GM19240 (cell line): ENCODE measurements around the gene USF2.

Source experiments
- DNase-seq: peaks from one replicate; pipeline ENCODE4 v3.0.0; 2011; ENCODE audit warnings: low spot score; ENCODE audit not compliant: insufficient read length

The USF2 gene

DNA sequence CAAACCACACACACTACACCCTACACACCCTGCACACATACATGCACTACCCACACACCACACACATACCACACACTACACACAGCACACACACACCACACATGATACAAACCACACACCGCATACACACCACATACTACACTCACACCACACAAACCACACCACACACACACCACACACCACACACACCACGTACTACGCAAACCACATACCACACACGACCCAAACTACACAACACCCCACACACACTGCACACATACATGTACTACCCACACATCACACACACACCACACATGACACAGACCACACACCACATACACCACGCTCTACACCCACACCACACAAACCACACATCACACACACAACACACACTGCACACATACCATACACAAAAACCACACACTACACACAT, 29.8 kb downstream of the USF2 start:
- DNase-seq = no peak

DNA sequence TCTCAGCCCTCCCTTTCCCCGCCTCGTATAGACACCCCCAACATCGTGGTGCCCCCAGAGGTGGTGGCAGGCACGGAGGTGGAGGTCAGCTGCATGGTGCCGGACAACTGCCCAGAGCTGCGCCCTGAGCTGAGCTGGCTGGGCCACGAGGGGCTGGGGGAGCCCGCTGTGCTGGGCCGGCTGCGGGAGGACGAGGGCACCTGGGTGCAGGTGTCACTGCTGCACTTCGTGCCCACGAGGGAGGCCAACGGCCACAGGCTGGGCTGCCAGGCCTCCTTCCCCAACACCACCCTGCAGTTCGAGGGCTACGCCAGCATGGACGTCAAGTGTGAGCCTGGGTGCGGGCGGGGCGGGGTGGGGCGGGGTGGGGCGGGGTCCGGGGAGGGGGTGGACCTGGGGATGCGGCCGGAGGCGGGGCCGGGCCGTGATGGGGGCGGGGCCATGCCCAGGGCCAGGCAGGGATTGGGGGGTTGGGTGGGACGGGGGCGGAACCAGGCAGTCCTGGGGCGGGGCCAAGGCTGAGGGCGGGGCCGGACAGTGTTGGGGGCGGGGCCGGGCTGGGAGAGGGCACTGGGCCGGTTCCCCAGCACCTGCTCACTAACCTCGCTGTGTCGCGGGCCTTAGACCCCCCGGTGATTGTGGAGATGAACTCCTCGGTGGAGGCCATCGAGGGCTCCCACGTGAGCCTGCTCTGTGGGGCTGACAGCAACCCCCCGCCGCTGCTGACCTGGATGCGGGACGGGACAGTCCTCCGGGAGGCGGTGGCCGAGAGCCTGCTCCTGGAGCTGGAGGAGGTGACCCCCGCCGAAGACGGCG, 31.0 kb downstream of the USF2 start:
- DNase-seq = no peak

DNA sequence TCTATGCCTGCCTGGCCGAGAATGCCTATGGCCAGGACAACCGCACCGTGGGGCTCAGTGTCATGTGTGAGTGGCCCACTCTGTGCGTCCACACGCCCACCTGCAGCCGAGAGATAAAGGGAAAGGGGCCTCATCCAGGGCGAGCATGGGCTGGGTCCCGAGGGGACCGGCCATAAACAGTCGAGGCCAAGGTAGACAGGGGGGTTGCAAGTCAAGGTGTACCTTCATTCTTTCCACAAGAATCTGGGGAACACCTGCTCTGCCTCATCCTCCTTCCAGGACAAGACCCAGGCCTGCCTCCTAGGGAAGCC, 31.5 kb downstream of the USF2 start:
- DNase-seq = no peak

DNA sequence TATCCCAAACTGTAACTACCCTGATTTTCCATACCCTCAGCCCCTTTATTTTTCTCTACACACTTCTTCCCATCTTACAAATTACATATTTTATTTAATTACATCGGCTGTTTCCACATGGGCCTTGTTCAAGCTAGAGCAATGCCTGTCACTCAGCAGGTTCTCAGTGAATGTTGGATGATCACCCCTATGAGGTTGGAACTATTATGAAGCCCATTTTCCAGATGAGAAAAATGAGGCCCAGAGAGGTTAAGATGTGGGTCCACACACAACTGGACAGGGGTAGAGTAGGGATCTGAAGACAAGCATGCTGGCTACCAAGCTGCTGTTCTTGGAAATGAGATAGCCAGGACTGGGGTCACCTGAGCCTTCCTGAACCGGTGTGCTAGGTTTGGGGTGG, 33.2 kb downstream of the USF2 start:
- no peak for DNase-seq

DNA sequence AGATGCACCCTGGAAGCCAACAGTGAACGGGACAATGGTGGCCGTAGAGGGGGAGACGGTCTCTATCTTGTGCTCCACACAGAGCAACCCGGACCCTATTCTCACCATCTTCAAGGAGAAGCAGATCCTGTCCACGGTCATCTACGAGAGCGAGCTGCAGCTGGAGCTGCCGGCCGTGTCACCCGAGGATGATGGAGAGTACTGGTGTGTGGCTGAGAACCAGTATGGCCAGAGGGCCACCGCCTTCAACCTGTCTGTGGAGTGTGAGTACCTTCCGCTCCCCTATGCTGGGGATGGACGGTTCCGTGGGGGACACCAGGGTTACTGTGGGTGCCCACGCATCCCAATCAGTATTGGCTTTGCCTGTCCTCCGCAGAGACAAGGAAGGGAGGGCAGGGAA, 33.7 kb downstream of the USF2 start:
- DNase-seq = no peak

DNA sequence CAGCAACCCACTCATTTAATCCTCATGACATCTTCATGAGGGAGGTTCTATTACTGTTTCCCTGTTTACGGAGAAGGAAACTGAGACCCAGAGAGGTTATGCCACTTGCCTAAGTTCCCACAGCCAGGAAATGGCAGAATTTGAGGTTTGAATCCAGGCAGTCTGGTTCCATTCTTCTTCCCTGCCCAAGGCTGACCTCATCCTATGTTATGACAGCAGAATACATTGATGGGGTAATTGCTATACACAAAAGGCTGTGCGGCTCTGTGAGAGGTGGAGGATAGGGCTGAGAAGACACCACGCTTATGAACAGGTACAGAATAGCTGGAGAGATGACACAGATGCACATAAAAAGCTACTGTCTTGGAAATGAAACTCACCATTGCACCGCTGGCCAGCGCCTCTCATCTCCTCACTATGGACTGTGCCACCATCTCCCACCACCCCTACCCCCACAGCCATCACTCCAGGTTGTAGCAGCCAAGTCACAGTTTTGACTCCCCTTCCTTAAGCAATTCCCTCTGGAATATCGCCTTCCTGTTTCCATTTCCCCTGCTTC, 34.7 kb downstream of the USF2 start:
- no peak for DNase-seq

DNA sequence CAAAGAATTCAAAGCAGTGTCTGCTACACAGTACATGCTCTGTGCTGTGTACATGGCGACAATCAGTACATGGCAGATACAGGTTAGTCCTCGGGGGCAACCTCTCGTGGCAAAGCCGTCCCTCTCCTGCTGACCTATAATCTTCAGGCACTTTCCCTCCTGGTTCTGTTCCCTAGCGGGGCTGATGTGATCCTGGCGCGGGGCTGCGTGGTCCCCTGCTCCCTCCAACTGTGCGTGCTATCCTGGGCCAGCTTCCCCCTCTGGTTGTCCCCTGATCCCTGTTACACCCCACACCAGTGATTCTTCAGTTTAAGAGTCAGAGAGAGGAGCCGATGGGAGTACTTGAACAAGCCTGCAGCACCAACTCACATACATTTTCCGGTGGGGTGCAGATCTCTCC, 35.3 kb downstream of the USF2 start:
- no peak for DNase-seq

DNA sequence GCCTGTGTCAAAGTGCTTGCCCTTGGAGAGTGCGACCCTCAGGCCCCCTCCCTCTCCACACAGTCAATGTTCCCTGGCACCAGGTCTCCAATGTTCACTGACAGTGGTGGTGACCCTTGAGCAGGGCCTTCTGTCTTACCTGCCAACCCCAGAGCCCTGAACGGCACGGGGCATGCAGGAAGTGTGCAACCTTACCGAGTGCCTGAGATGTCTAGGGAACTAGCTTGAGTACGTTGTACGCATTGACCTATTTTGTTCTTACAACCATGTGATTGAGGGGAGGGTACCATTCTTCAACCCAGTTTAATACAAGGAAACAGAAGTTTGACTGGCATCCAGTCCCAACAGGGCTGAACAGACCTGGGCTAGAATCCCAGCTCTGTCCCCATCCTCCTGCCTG, 36.4 kb downstream of the USF2 start:
- no peak for DNase-seq

DNA sequence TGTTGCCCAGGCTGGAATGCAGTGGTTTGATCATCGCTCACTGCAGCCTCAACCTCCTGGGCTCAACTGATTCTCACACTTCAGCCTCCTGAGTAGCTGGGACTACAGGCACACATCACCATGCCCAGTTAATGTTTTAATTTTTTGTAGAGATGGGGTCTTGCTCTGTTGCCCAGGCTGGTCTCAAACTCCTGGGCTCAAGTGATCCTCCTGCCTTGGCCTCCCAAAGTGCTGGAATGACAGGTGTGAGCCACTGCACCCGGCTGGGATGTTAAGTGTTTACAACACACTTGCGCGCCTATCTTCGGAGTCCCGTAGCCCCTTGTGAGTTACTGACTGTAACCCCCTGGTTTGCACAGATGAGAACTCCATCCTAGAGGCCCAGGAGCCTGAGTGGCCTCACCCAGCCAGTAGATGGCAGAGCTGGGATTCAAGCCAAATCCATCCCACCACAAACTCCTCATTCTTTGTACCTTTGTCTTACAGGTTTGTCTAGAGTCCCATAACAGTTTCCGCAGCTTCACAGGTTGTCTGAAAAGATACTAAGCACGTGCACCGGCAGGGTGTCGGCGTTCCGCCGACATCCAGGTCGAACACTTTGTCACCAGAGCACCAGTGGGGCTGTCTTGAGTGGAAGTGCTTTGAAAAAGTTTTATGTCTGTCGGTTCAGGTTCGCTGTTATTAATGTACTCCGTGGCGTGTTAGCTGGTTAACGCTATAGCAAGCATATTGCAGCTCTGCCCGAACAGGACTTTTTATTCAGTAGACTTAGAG, 37.9 kb downstream of the USF2 start:
- DNase-seq = peak; percentile 55

DNA sequence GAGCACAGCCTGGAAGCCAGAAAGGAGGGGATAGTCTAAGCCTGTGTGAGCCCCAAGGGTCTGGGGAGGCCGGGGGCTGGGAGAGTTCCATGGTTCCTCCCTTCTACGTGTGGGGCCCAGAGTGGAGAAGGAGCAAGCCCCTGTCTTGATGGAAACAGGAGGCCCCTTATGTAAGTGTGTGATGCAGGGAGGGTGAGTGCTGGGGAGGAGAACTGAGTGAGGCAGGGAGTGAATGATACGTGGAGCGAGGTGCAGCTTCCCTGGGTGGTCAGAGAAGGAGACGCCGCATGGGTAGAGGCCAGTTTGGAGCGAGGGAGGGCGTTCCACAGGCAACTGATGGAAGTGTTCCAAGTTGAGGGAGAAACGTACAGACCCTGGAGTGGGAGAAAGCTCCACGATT, 39.2 kb downstream of the USF2 start:
- DNase-seq = no peak

DNA sequence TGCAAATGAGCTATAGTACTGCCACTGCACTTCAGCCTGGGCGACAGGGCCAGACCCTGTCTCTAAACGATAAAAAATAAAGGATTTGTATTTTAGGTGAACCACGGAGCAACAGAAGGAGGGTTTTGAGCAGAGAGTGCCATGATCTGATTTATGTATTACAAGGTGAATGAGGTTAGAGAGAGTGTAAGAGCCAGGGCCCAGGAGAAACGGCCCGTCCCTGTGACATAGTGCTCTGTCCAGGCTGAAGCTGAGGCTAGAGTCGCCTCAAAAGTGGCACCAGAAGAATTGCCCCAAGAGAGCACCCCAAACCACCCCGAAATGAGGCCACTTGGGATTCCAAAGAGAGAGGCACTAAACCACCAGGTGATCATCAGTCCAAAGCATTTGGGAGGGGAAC, 40.1 kb downstream of the USF2 start:
- no peak for DNase-seq

DNA sequence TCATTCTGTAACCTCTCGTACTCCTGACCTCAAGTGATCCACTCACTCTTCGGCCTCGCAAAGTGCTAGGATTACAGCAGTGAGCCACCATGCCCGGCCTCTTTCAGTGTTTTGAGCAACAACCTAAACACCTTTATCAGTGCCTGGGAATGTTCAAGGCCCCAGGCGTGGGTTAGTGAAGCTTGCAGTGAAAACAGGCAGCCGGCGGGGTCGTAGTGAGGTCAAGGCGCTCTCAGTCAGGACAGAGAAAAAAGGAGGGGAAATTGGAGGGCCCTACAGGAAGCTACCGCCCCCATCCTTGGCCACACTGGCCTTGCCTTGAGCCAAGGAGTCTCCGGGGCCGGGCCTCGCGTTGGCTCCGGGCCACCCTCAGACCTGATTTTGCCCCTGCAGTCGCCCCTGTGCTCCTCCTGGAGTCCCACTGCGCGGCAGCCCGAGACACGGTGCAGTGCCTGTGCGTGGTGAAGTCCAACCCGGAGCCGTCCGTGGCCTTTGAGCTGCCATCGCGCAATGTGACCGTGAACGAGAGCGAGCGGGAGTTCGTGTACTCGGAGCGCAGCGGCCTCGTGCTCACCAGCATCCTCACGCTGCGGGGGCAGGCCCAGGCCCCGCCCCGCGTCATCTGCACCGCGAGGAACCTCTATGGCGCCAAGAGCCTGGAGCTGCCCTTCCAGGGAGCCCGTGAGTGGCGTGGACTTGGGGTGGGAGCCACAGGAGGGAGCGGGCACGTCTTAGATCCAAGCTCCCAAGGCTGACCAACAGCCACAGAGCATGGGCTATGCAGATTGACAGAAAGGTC, 40.9 kb downstream of the USF2 start:
- DNase-seq = no peak

DNA sequence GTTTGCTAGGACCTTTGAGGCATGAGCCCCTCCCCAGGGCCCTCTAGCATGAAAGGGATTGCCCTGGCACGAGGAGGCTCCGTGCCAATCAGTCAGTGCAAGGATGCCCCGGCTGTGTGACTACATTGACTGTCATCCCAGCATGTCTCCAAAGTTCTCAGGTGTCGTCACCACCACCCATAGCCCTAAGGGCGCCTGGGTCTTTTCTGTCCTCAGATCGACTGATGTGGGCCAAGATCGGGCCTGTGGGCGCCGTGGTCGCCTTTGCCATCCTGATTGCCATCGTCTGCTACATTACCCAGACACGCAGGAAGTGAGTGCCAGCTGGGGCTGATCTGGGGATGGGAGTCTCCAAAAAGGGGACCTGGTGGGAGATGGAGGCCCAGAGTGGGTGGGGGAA, 41.6 kb downstream of the USF2 start:
- no peak for DNase-seq

DNA sequence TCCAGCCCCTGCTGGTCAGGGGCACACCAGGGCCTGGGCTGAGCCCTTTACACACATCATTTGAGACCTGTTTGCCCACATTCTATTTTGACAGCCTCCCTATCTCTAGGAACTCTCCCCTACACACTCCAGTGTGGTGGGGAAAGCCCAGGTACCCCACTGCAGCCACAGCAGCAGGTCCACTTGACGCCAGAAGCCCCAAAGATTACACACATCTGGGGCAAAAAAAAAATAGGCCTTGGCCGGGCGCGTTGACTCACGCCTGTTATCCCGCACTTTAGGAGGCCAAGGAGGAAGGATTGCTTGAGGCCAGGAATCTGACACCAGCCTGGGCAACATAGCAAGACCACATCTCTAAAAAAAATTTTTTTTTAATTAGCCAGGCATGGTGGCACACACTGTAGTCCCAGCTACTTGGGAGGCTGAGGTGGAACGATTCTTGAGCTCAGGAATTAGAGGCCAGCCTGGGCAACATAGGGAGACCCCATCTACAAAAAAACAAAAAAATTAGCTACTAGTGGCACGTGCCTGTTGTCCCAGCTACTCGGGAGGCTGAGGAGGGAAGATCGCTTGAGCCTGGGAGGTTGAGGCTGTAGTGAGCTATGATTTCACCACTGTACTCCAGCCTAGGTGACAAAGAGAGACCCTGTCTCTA, 42.2 kb downstream of the USF2 start:
- DNase-seq = no peak

DNA sequence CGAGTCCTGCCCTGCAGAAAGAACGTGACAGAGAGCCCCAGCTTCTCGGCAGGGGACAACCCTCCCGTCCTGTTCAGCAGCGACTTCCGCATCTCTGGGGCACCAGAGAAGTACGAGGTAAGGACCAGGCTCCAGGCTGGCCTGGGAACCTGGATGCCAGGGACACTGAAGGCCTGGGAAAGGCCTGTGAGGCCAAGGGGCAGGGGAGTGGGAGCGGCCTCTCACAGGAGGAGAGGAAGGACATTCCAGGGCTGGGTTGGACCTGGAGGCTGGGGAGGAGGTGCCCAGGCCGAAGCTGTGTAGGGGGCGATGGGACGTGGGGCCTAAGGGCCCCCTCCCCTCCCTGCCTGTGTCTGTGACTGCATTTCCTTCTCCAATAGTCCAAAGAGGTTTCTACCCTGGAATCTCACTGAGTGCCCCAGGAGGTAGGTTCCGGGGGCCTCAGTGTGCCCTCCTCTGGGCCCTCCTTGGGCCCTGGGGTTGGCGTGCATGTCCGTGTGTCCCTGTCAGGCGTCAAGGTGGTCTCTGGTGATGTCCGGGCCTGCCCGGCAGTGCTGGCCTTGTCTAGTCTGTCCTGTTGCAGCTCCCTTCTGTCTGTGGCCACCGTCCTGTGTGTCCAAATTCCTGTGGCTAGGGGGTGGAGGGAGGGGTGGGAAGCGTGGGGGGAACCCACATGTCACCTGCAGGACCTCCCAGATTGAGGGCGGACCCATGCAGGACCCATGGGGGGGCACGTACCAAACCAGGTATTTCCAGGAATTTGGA, 43.3 kb downstream of the USF2 start:
- DNase-seq = no peak

DNA sequence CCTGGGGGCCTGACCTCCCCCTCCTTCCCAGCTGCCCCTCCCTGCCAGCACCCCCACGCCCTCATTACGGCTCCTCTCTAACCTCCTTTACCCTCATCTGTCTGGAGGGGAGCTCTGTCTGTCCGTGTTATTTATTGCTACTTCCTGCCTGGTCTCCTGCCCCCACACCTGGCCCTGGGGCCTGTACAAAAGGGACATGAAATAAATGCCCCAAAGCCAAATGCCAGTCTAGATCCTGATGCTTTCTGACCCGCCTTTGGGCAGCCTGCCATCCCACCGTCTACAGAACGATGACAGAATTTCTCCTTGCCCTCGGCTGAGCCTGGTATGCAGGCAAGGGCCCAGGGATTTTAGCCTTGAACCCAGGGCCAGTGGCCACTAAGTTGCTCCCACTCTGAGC, 44.8 kb downstream of the USF2 start:
- no peak for DNase-seq

DNA sequence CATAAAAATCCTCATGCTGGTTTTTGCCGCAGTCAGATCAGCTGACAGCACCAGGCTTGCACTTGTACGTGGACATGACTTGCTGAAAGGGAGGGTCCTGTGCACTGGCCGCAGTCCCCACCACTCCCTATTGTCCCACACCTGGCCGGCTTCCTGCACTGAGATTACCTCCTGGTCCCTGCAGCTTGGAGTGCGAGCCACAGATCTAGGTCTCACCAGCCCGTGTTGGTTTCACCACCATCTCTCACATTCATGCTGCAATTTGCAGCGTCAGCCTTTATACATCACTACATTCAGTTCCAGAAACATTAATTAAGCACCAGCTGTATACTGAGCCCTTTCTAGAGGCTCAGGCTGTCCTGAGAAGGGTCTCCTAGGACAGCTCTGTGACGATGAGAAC, 45.3 kb downstream of the USF2 start:
- DNase-seq = no peak

DNA sequence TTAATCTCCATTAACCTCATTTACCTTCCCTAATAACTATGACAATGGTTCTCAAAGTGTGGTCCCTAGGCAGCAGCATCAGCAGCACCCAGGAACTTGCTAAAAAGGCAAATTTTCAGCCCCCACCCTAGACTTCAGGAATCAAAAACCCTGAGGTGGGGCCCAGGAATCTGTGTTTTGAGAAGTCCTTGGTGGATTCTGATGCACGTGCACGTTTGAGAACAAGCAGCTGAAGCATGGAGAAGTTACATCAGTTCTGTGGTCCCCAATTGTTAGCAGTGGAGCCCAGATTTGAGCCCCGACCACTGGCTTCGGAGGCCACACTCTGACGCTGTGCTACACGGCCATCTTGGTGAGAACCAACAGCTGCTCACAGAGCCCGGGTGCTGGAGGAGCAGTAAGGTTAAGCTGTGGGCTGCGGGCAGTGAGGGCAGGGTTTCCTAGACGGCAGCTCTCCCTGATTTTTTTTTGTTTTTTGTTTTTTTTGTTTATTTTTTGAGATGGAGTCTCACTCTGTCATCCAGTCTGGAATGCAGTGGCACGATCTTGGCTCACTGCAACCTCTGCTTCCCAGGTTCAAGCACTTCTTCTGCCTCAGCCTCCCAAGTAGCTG, 46.2 kb downstream of the USF2 start:
- DNase-seq = no peak

DNA sequence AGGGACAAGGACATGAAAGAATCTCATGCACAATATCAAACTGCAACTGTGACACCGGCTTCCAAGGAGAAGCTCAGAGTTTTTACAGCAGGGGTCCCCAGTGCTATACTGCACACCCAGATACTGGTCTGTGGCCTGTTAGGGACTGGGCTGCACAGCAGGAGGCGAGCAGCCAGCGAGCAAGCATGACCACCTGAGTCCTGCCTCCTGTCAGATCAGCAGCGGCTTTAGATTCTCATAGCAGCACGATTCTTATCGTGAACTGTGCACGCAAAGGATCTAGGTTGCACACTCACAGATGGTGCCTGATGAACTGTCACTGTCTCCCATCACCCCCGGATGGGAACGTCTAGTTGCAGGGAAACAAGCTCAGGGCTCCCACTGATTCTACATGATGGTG, 47.1 kb downstream of the USF2 start:
- no peak for DNase-seq

DNA sequence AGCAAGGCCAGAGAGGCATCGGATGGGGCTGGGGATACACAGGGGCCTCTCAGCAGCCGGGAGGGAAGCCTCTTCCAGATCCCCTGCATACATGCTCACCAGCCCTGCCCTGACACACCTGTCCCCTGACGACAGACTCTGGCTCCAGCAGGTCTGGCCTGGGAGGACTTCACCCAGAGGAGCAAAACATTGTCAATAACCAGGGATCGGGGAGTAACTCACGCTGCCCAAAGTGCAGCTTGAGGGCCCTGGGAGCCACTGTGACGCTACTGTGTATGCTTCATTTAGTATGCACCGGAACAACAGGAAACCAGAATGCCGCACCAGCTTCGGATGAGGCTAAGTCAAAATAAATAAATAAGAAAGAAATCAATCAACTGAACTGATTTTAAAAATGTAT, 47.8 kb downstream of the USF2 start:
- no peak for DNase-seq
